ENCODE results near the gene AMPD3. TPM values are rescaled to one million over a fixed set of nuclear protein-coding genes. Genes with fewer than 3 reads are reported as not detected.

Gene AMPD3
- total RNA-seq, 1 experiment from 2014 or later, result 5.4 TPM

GRCh38 chr11:10487002-10487647 is 32.1 kb downstream of the AMPD3 start:
- Mint-ChIP-seq H3K27me3 (ENCODE audit: insufficient read depth, unreplicated experiment) (no peaks in the 10 kb centered on the region), H3K4me1 (ENCODE audit: insufficient read depth, unreplicated experiment) (peaks cover 23% of the 10 kb centered on the region), H3K27ac (ENCODE audit: low read depth, unreplicated experiment) (peak overlapping the region; percentile 96), H3K4me3 (ENCODE audit: unreplicated experiment) (no peak overlapping the region), H3K9me3 (ENCODE audit: unreplicated experiment) (no peaks in the 10 kb centered on the region), H3K36me3 (ENCODE audit: insufficient read depth, unreplicated experiment) (no peaks in the 10 kb centered on the region)
- BruUV-seq (replicated peaks), result no TSS peak
- POLR2A ChIA-PET, result interaction anchor here (2.9 to 5.2 kb wide), 5 partner anchors 7 to 54 kb away, joined by 11 to 75 read pairs (median 48); partner anchors contain the start of genes AMPD3 and RNF141
- CTCF ChIA-PET, result interaction anchor here (0.9 to 2.9 kb wide), 3 partner anchors 31 to 54 kb away, joined by 5 to 13 read pairs (median 5); partner anchors contain the start of genes AMPD3 and RNF141
- DNase-seq (ENCODE audit: unreplicated experiment), result no peak
- intact Hi-C loops (cut with micrococcal nuclease), result no loop called here
- no peak for TF ChIP-seq CTCF (IDR thresholded peaks at IDR 0.05; ENCODE audit: unreplicated experiment)

GRCh38 chr11:10488121-10488933 is 33.3 kb downstream of the AMPD3 start:
- BruUV-seq (replicated peaks), result TSS peak; percentile 51
- H3K27me3 Mint-ChIP-seq (ENCODE audit: insufficient read depth, unreplicated experiment), result no peaks in the 10 kb centered on the region
- no peaks in the 10 kb centered on the region for H3K9me3 Mint-ChIP-seq (ENCODE audit: unreplicated experiment)
- CTCF ChIA-PET, result interaction anchor here (0.7 to 2.9 kb wide), 13 partner anchors 16 to 246 kb away, joined by 3 to 13 read pairs (median 4); partner anchors contain the start of genes AMPD3 and RNF141
- peak; percentile 84 for DNase-seq (ENCODE audit: unreplicated experiment)
- intact Hi-C loops (cut with micrococcal nuclease), result no loop called here
- peaks cover 23% of the 10 kb centered on the region for H3K4me1 Mint-ChIP-seq (ENCODE audit: insufficient read depth, unreplicated experiment)
- H3K36me3 Mint-ChIP-seq (ENCODE audit: insufficient read depth, unreplicated experiment), result peaks cover 5% of the 10 kb centered on the region
- H3K4me3 Mint-ChIP-seq (ENCODE audit: unreplicated experiment), result peak overlapping the region; percentile 64
- POLR2A ChIA-PET, result interaction anchor here (0.6 to 5.2 kb wide), 37 partner anchors 9 to 1173 kb away, joined by 3 to 75 read pairs (median 4); partner anchors contain the start of genes AMPD3, CTR9, EIF4G2 and RNF141
- TF ChIP-seq CTCF (IDR thresholded peaks at IDR 0.05; ENCODE audit: unreplicated experiment), result no peak
- peak overlapping the region; percentile 96 for H3K27ac Mint-ChIP-seq (ENCODE audit: low read depth, unreplicated experiment)

- Mint-ChIP-seq H3K4me1 (ENCODE audit: insufficient read depth, unreplicated experiment) (peaks cover 23% of the 10 kb centered on the region), H3K9me3 (ENCODE audit: unreplicated experiment) (no peaks in the 10 kb centered on the region), H3K27ac (ENCODE audit: low read depth, unreplicated experiment) (peak overlapping the region; percentile 96), H3K36me3 (ENCODE audit: insufficient read depth, unreplicated experiment) (peaks cover 6% of the 10 kb centered on the region), H3K27me3 (ENCODE audit: insufficient read depth, unreplicated experiment) (no peaks in the 10 kb centered on the region), H3K4me3 (ENCODE audit: unreplicated experiment) (peak overlapping the region; percentile 64)
- TSS peak; percentile 70 for BruUV-seq (replicated peaks)
- intact Hi-C loops (cut with micrococcal nuclease), result no loop called here
- peak; percentile 89 for DNase-seq (ENCODE audit: unreplicated experiment)
- ChIA-PET POLR2A (interaction anchor here (0.6 to 5.2 kb wide), 33 partner anchors 9 to 1028 kb away, joined by 3 to 75 read pairs (median 5); partner anchors contain the start of genes AMPD3, CTR9, EIF4G2 and RNF141), CTCF (interaction anchor here (0.6 to 3.8 kb wide), 15 partner anchors 15 to 245 kb away, joined by 3 to 16 read pairs (median 4); partner anchors contain the start of genes AMPD3 and RNF141)
- no peak for TF ChIP-seq CTCF (IDR thresholded peaks at IDR 0.05; ENCODE audit: unreplicated experiment)
Measured at GRCh38 chr11:10488934-10489691, 34.0 kb downstream of the AMPD3 start.
